ENCODE data around the gene NGEF. TPM values are rescaled to one million over a fixed set of nuclear protein-coding genes. Genes with fewer than 3 reads are reported as not detected.

NGEF gene
- polyA plus RNA-seq, 3 donors = 0.11 to 2.2 (median 0.58) TPM

DNA sequence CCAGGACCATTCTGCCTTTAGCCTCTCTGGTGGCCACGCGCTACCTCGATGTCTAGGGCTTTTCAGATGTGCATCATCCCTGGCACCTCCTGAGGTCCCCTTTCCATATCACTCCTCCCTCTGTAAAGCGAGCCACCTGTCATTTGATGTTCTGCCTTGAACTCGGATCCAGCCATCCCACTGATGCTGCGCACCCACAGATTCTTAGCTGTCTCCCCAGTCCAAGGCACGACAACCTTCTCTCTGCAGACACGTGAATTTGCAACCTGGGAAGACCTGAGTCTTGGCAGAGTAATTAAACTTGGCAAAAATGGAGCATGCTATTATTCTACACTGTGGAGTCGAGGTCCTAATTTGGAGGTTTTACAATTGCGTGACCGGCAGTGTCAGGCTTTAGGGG, 61.9 kb downstream of the NGEF start:
- 84 to 90% (median 90%) methylated on average over 11 of the region's 11 CpGs for WGBS, 3 donors
- H3K27ac ChIP-seq (ENCODE audit: low read depth, low read length) = no peak overlapping the region

DNA sequence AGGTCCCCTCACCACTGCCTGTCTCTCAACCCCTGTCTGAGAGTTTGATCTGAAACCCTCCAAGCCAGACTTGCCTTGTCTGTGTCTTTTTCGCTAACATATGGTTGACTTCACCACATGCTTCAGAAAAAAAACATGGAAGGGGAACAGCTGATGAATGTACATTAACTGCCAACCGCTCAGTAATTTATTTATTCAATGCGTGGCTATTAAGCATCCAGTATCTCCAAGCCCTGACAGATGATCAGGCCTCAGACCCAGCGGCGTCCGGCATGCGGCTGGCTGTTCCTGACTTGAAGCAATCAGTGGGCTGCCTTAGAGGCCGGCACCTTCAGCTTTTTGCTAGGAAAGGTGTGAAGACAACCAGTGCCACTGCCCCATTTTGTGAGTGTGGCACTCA, 62.3 kb downstream of the NGEF start:
- H3K27ac ChIP-seq (ENCODE audit: low read depth, low read length) = no peak overlapping the region
- WGBS, 3 donors = 75 to 78% (median 77%) methylated on average over 8 of the region's 8 CpGs

DNA sequence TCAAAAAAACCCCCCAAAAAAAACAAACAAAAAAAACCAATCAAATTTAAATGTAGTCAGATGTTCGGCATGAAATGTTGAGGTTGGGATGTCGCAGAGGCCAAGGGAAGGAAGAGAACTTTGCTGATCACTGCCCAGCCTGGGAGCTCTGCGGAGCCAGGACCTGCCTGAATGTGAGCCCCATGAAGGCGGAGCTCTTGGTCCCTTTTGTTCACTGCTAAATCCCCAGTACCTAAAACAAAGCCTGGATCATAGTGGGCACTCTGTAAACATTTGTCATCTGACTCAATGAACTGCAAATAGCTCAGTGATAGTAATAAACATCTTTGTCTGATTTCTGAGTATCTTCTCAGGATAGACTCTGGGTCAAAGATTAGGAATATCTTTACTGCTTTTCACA, 64.0 kb downstream of the NGEF start:
- H3K27ac ChIP-seq (ENCODE audit: low read depth, low read length) = no peak overlapping the region
- 89 to 95% (median 92%) methylated on average over 4 of the region's 4 CpGs for WGBS, 3 donors

DNA sequence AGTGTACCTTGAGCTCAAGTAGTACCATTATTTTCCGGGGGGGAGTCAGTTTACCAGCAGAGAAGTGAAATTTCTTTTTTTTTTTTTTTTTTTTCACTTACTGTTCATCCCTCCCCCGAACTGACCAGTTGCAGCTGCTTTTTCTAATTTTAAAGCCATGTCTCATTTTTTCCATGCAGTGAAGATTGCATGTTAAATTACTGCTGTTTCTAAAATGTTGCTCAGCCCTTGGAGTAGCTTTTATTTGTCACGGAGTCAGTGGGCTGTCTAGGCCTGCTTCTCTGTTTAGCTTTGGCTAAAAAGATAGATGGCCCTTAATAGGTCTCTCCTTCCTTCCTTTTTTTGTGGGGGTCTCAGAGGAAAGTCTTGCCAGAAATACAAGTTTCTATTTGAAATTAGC, 70.2 kb downstream of the NGEF start:
- 65 to 87% (median 68%) methylated on average over 3 of the region's 3 CpGs for WGBS, 3 donors

DNA sequence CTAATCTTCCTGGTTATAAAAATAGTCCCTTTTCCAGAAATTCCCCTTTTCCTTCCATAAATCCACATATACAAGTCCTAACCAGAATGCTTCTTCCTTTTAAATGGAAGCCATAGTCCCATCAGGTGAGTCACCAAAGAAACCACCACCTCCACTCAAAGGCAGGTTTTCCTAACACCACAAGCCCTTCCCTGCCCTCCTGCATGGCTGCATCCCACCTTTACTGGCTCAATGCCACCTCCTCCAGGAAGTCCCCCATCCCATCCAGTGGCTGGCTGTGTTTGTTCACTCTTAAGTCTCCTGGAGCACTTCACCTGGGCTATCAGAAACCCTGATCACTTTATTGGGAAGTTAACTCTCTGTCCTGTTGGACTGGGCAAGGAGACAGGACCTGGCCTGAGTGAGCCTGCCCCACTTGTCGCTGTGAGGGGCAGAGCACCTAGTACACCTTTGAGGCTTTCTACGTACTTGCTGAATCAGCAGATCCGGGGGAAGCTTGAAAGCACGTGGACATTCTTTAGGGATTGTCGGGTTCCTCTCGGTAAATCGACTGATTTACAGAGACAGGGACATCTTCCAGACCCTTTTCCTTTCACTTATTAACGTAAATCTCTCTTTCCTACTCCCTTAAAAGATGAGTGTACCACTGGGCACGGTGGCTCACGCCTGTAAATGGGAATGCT, 71.0 kb downstream of the NGEF start:
- 43 to 76% (median 62%) methylated on average over 10 of the region's 10 CpGs for WGBS, 3 donors
- no peak overlapping the region for H3K27ac ChIP-seq (ENCODE audit: low read depth, low read length)

More for the DNA sequence above, 70.2 kb downstream of the NGEF start:
- no peak overlapping the region for H3K27ac ChIP-seq (ENCODE audit: low read depth, low read length)

DNA sequence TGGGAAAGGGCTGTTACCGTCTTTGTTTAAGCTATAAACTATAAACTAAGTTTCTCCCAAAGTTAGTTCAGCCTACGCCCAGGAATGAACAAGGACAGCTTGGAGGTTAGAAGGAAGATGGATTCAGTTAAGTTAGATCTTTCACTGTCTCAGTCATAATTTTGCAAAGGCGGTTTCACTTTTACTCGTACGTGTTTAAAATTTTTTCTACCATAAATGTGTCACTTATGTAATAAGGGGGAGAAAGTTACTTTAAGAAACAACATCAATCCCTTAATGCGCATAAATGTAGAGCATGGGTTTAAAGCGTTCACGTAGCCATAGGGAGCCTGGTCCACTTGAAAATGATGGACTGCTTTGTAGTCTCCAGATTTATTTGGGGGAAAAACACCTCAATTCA, 71.7 kb downstream of the NGEF start:
- no peak overlapping the region for H3K27ac ChIP-seq (ENCODE audit: low read depth, low read length)
- WGBS, 3 donors = 60 to 81% (median 73%) methylated on average over 8 of the region's 8 CpGs

DNA sequence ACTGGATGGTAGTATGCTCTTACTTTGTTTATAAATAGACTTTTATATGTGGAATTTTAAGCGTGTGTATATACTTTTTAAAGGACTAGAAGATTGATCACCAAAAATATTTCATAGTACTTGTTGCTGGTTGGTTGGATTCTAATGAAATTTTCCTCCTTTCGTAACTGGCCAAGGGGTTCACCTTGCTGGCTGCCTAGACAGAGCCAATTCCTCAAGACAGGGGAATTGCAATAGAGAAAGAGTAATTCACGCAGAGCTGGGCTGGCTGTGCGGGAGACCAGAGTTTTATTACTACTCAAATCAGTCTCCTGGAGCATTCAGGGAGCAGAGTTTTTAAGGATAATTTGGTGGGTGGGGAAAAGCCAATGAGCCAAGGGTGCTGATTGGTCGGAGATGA, 72.3 kb downstream of the NGEF start:
- 73 to 91% (median 82%) methylated on average over 5 of the region's 5 CpGs for WGBS, 3 donors
- no peak overlapping the region for H3K27ac ChIP-seq (ENCODE audit: low read depth, low read length)

DNA sequence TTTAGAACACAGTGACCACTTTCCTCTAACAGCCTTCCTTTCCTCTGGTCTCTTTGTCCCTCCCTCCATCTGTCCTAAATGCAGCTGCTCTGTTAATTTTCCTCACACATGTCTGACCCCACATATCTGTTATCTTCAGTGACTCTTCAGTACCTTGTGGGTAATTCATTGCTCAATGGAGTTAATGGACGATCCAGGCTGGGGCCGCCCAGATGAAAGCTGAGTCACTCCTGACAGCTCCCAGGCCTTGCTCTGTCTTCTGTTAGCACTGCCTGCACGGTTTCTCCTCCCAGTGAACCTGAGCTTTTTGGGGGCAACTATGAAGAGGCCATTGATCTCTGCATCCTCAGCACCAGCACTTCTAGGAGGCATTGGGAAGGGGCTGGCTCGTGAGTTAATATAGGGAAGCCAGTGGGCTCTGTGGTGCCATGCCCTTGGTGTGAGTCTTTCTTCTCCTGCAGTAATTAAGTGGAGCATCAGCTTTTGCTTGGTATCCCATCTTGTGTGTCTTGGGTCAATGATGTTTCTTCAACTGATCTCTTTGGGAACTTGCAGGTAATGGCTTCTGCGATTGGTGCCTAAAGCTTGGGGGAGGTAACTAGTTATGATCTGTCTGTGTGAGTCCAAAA, 75.7 kb downstream of the NGEF start:
- no peak overlapping the region for H3K27ac ChIP-seq (ENCODE audit: low read depth, low read length)
- 56 to 71% (median 56%) methylated on average over 5 of the region's 5 CpGs for WGBS, 3 donors

DNA sequence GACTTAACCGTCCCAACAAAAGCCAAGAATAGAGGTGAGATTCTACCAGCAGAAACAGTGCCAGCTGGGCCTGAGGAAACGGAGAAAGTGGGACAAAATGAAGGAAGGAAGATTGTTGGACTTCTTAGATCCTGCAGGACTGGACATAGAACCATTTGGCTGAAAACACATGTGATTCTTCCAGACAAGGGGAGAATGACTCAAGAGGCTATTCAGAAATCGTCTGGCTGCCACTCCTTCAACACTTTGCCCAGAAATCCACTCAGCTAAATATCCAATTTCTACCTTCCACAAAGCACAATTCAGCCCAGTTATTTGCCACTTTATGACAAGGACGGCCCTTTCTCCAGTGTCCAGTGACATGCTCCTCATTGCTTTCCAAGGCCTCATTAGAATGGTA, 81.4 kb downstream of the NGEF start:
- 68 to 86% (median 71%) methylated on average over 4 of the region's 4 CpGs for WGBS, 3 donors
- no peak overlapping the region for H3K27ac ChIP-seq (ENCODE audit: low read depth, low read length)

DNA sequence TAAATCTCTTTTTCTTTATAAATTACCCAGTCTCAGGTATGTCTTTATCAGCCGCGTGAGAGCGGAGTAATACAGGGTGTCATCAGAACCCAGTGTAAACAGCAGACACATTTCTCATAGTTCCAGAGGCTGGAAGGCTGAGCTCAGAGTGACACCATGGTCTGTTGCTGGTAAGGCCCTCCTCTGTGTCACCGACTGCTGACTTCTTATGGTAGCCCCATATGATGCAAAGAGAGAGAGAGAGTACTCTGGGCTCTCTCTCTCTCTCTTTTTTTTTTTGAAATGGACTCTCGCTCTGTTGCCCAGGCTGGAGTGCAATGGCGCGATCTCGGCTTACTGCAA, 83.0 kb downstream of the NGEF start:
- WGBS, 3 donors = 82 to 89% (median 83%) methylated on average over 8 of the region's 8 CpGs
- H3K27ac ChIP-seq (ENCODE audit: low read depth, low read length) = no peak overlapping the region

DNA sequence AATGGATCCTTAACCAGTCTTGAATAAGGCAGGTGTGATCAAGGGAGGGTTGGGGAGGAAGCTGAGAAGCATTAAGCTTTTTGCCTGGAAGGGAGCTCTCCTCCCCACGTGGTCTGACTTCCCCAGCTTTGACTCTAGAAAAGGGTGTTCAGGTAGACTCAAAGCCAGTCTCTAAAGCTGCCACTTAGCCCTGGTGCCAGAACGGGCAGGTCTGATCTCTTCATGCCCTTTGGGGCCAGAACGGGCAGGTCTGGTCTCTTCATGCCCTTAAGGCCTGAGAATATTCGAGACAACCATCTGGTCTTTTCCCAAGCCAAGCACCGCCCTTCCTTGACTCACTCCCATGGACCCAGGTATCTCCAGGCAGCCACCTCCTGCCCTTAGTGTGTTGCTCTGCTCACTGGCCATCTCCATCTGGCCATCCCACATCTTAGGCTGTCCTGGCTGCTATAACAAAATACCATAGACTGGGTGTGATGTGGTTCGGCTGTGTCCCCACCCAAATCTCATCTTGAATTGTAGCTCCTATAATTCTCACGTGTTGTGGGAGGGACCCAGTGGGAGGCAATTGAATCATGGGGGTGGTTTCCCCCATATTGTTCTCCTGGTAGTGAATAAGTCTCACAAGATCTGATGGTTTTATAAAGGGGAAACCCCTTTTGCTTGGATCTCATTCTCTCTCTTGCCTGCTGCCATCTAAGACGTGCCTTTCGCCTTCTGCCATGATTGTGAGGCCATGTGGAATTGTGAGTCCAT, 83.6 kb downstream of the NGEF start:
- WGBS, 3 donors = 68 to 82% (median 78%) methylated on average over 9 of the region's 9 CpGs
- no peak overlapping the region for H3K27ac ChIP-seq (ENCODE audit: low read depth, low read length)

DNA sequence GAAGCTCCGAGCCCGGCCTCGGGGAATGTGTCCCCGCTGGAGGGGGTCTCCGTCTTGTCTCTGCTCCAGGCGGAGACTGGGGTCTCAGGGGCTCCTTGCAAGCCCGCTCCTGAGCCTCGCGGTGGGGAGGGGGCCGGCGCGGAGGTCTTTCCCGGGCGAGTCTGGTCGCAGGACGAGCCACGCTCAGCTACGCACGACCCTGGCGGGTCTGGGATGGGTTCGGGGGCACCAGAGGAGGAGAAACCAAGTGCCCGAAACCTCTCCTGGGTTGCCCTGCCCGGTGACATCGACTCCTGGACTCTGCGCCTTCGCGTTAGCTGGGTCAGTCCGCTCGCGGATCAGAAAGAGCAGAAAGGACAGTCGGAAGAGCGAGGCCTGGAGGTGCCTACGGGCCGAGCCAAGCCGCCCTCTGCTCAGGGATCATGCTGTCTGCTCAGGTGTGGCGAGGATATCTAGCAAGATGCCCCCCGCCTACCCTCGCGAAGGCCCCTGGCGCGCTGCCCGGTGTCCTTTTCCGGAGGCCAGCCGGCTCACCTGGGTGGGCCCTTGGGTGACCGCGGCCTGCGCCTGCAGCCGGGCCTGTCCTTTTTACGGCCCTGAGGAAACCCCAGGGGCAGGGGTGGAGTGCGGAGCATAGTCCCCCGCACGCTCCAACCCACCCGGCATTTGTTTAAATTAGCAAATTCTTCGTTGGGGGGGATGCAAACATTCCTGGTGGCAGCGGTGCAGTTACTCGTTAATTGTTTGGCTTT, 84.3 kb downstream of the NGEF start:
- no peak overlapping the region for H3K27ac ChIP-seq (ENCODE audit: low read depth, low read length)
- WGBS, 3 donors = 26 to 38% (median 32%) methylated on average over 56 of the region's 56 CpGs

DNA sequence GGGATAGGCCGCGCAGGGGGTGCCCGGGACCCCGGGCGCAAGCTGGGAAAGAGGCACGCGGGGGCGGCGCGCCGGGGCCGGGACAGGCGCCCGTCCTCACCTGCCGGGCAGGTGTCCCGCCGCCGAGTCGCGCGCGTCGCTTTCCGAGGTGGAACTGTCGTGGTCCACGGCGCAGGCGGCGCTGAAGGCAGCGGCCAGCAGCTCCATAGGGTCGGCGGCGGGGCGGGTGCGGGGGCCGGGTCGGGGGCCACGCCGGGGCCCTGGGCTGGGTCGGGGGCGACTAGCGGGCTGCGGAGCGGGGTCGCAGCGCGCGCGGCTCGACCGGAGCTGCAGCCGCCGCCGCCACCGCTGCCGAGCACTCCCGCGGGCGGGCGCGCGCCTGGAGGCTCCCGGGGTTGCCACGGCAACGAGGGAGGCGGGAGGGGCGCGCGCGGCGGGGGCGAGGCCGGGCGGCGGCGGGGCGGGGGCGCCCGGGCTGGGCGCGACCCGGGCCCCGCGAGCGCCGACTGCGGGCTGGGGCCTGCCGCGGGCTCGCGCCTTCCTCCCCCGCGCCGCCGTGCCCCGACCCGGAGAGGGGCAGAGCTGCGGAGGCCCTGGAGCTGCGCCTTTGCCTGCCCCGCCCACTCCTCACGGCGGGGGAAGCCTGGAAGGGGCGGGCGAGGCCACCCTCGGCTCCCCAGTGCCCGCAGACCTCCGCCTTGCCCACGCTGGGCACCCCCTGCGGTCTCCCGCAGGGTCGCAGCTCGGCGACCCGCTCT, 85.1 kb downstream of the NGEF start:
- 1 to 3% (median 1%) methylated on average over 34 to 112 of the region's 114 CpGs for WGBS, 3 donors
- H3K27ac ChIP-seq (ENCODE audit: low read depth, low read length) = no peak overlapping the region

DNA sequence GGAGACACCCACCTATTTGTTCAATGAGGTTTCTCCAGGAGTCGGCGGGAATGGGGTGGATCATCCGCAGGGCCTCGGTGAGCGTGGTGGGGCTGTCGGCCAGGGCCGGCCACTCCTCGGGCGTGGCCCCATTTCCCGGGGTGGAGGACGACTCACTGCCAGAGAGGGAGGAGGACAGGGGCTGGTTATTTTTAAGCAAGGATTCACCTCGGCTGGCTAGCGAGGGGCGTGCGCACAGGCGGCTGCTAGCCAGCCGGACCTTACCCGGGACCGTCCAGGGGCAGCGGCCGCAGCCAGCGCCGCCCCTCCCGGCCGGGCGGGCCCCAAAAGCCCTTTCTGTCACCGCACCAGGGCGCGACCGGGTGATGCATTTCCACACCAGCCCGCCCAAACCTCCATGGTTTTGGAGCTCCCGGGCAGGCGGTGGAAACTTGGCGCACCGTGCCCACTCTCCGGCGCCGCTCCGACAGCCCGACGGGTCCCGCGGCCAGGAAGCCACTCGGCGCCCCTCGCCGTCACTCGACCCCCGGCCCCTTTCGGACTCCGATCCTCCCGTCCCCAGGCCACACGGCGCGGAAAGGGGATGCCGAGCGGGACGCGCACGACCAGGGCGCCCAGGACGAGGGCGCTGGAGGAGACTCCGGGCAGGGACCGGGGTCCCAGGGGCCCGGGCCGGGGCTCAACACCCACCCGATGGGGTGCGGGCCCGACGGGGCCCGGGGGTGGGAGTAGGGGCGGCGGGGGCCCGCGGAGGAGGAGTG, 85.8 kb downstream of the NGEF start:
- H3K27ac ChIP-seq (ENCODE audit: low read depth, low read length) = no peak overlapping the region
- WGBS, 3 donors = 2 to 5% (median 3%) methylated on average over 61 to 76 of the region's 76 CpGs

DNA sequence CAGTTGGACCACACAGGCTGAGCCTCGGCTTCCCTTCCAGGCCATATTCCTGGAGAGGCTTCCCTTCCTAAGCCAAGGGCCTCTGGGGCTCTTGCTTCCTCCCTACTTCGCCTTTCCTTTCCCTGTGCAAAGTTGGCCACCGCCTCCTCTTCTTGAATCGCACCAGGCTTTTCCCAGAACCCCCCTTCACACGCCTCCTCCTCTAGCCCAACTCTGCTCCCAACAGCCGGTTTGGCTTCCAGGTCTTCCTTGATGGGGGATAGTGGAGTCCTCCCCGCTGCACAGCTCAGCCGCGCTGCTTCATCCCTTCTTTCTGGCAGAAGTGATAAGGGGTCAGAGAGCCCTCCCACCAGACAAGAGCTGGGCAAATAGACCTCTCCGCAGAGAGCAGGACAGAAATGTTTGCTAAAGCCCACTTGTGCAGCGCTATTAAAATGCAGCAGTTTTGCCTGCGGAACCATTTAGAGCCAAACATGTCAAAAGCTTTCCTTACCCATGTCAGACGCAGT, 86.6 kb downstream of the NGEF start:
- no peak overlapping the region for H3K27ac ChIP-seq (ENCODE audit: low read depth, low read length)
- 17 to 52% (median 20%) methylated on average over 13 of the region's 13 CpGs for WGBS, 3 donors

DNA sequence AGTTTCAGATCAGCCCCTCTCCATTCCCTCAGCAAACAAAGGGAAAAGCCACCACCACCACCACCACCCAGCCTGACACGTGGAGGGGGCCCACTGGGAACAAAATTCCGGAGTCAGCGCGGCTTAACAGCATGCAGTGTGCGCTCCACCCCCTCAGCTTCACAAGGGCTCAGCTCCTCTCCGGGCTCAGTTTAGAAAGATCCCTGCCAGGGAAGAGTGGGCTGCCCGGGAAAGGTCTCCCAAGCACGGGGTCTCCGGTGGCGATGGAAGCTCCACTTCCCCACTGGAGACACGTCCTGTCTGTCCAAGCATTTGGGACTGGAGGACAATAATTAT, 87.3 kb downstream of the NGEF start:
- WGBS, 3 donors = 40 to 47% (median 42%) methylated on average over 11 of the region's 11 CpGs
- H3K27ac ChIP-seq (ENCODE audit: low read depth, low read length) = no peak overlapping the region

DNA sequence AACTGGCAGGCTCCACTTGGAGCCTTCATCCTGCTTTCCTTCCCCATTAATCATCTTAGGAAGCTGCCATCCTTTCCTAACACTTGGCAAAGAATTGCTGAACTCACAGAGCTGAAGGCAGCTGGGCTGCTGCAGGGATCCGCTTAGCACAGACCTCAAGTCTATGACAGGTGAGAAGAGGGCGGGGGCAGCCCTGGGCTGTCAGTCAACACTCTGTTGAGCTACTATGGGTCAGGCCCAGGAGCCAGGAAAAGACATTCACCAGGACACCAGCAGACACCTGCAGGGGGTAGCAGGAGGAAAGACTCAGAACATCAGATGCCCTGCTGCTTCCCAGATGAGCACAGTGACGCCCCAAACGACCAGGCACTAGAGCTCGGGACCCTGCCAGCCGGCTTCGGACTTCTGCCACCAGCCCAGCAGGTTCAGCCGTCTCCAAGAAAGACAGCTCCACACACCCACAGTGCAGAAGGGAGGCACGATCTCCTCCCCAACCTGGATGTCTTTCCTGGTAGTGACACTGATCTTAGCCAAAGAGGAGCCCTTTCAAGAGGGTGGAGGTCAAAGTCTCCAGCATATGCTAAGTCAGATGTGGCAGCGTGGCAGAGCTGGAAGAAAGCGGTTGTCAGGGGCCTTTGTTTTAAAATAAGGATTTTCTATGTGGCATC, 87.8 kb downstream of the NGEF start:
- 42 to 60% (median 51%) methylated on average over 11 of the region's 11 CpGs for WGBS, 3 donors
- no peak overlapping the region for H3K27ac ChIP-seq (ENCODE audit: low read depth, low read length)

All from adipose tissue (tissue), 3 donors.